ENCODE data around the gene RAF1. TPM values are rescaled to one million over a fixed set of nuclear protein-coding genes. Genes with fewer than 3 reads are reported as not detected.
"Not testable (repeated sequence)": the region's sequence is repeated elsewhere in the genome, so short reads cannot be mapped to it uniquely, and the experiment has no call there.

Gene RAF1
- total and polyA plus RNA-seq, 2 donors (not counting 1 experiment from before 2014, with no cell fraction given), result 134 to 258 TPM

- Histone ChIP-seq H4K20me1 (ENCODE audit: control insufficient read depth, extremely low read depth, insufficient read depth, low read length) (no peaks in the 10 kb centered on the region), H3K9ac (ENCODE audit: insufficient read depth, low read length) (no peak overlapping the region), H3K79me2 (ENCODE audit: control insufficient read depth, insufficient read depth, low read length) (no peaks in the 10 kb centered on the region), H3K36me3 (ENCODE audit: control insufficient read depth, insufficient read depth, low read length) (no peaks in the 10 kb centered on the region), H3K4me2 (ENCODE audit: extremely low read depth, insufficient read depth, low read length) (no peak overlapping the region), H3K27ac (ENCODE audit: insufficient read depth, low read length) (no peak overlapping the region), H3K4me1 (ENCODE audit: control insufficient read depth, extremely low read depth, insufficient read depth, low read length) (no peaks in the 10 kb centered on the region), H2AFZ (ENCODE audit: low read length) (no peak overlapping the region), H3K4me3 (replicated peaks in 1 of 4; ENCODE audit: control extremely low read depth in 1 of 4, insufficient read depth in 1 of 4, low read depth in 3 of 4, low read length in 4 of 4) (no peak overlapping the region), H3K9me3 (ENCODE audit: control insufficient read depth, insufficient read depth, low read depth, low read length) (no peaks in the 10 kb centered on the region), H3K27me3 (ENCODE audit: control insufficient read depth, insufficient read depth, low read length) (no peaks in the 10 kb centered on the region)
- TF ChIP-seq EZH2 (IDR thresholded peaks at IDR 0.05; ENCODE audit: low read length, missing control alignments) (no peak), CTCF (conservative IDR thresholded peaks at IDR 0.05 in 1 of 2, IDR thresholded peaks at IDR 0.05 in 1 of 2; ENCODE audit: low read depth in 1 of 2, low read length in 2 of 2) (no peak)
- no peak for DNase-seq (ENCODE audit: low read depth in 2 of 2)
These were observed 113.8 kb downstream of the RAF1 start for GRCh38 chr3:12549971-12550760.

- no peak within 1 kb of the TSS for H3K9ac ChIP-seq (ENCODE audit: insufficient read depth, low read length)
- no peaks in the 10 kb centered on the region for H3K36me3 ChIP-seq (ENCODE audit: control insufficient read depth, insufficient read depth, low read length)
- no peak within 1 kb of the TSS for H3K27ac ChIP-seq (ENCODE audit: insufficient read depth, low read length)
- TF ChIP-seq EZH2 (IDR thresholded peaks at IDR 0.05; ENCODE audit: low read length, missing control alignments) (no peak), CTCF (conservative IDR thresholded peaks at IDR 0.05 in 1 of 2, IDR thresholded peaks at IDR 0.05 in 1 of 2; ENCODE audit: low read depth in 1 of 2, low read length in 2 of 2) (no peak)
- H4K20me1 ChIP-seq (ENCODE audit: control insufficient read depth, extremely low read depth, insufficient read depth, low read length), result no peaks in the 10 kb centered on the region
- H3K27me3 ChIP-seq (ENCODE audit: control insufficient read depth, insufficient read depth, low read length), result no peaks in the 10 kb centered on the region
- H3K79me2 ChIP-seq (ENCODE audit: control insufficient read depth, insufficient read depth, low read length), result no peaks in the 10 kb centered on the region
- H3K4me2 ChIP-seq (ENCODE audit: extremely low read depth, insufficient read depth, low read length), result no peak within 1 kb of the TSS
- H3K4me3 ChIP-seq (replicated peaks in 1 of 4; ENCODE audit: control extremely low read depth in 1 of 4, insufficient read depth in 1 of 4, low read depth in 3 of 4, low read length in 4 of 4), result no peak within 1 kb of the TSS
- no peaks in the 10 kb centered on the region for H3K4me1 ChIP-seq (ENCODE audit: control insufficient read depth, extremely low read depth, insufficient read depth, low read length)
- H3K9me3 ChIP-seq (ENCODE audit: control insufficient read depth, insufficient read depth, low read depth, low read length), result no peaks in the 10 kb centered on the region
- H2AFZ ChIP-seq (ENCODE audit: low read length), result no peak within 1 kb of the TSS
- no peak for DNase-seq (ENCODE audit: low read depth in 2 of 2)
These were observed 118.5 kb downstream of the RAF1 start, which contains the start of gene MKRN2OS for GRCh38 chr3:12545473-12545791. Gene MKRN2OS, minus strand, starts transcription at chr3:12545499. Its CDS starts 35 bp downstream, at chr3:12545464.

- TF ChIP-seq CTCF (conservative IDR thresholded peaks at IDR 0.05 in 1 of 2, IDR thresholded peaks at IDR 0.05 in 1 of 2; ENCODE audit: low read depth in 1 of 2, low read length in 2 of 2) (no peak), EZH2 (IDR thresholded peaks at IDR 0.05; ENCODE audit: low read length, missing control alignments) (no peak)
- Histone ChIP-seq H3K79me2 (ENCODE audit: control insufficient read depth, insufficient read depth, low read length) (no peaks in the 10 kb centered on the region), H3K9me3 (ENCODE audit: control insufficient read depth, insufficient read depth, low read depth, low read length) (no peaks in the 10 kb centered on the region), H4K20me1 (ENCODE audit: control insufficient read depth, extremely low read depth, insufficient read depth, low read length) (no peaks in the 10 kb centered on the region), H2AFZ (ENCODE audit: low read length) (no peak overlapping the region), H3K9ac (ENCODE audit: insufficient read depth, low read length) (no peak overlapping the region), H3K4me1 (ENCODE audit: control insufficient read depth, extremely low read depth, insufficient read depth, low read length) (no peaks in the 10 kb centered on the region), H3K4me2 (ENCODE audit: extremely low read depth, insufficient read depth, low read length) (no peak overlapping the region), H3K4me3 (replicated peaks in 1 of 4; ENCODE audit: control extremely low read depth in 1 of 4, insufficient read depth in 1 of 4, low read depth in 3 of 4, low read length in 4 of 4) (no peak overlapping the region), H3K27me3 (ENCODE audit: control insufficient read depth, insufficient read depth, low read length) (no peaks in the 10 kb centered on the region), H3K27ac (ENCODE audit: insufficient read depth, low read length) (no peak overlapping the region), H3K36me3 (ENCODE audit: control insufficient read depth, insufficient read depth, low read length) (no peaks in the 10 kb centered on the region)
- DNase-seq (ENCODE audit: low read depth in 2 of 2), result no peak
These were observed 119.1 kb downstream of the RAF1 start for GRCh38 chr3:12544652-12545472.

GRCh38 chr3:12543497-12543896, 120.4 kb downstream of the RAF1 start:
- not testable (repeated sequence) for H4K20me1 ChIP-seq (ENCODE audit: control insufficient read depth, extremely low read depth, insufficient read depth, low read length); H3K4me2 ChIP-seq (ENCODE audit: extremely low read depth, insufficient read depth, low read length); H3K4me1 ChIP-seq (ENCODE audit: control insufficient read depth, extremely low read depth, insufficient read depth, low read length); DNase-seq (ENCODE audit: low read depth in 2 of 2); H3K4me3 ChIP-seq (replicated peaks in 1 of 4; ENCODE audit: control extremely low read depth in 1 of 4, insufficient read depth in 1 of 4, low read depth in 3 of 4, low read length in 4 of 4); H2AFZ ChIP-seq (ENCODE audit: low read length); H3K9me3 ChIP-seq (ENCODE audit: control insufficient read depth, insufficient read depth, low read depth, low read length); H3K27ac ChIP-seq (ENCODE audit: insufficient read depth, low read length); H3K9ac ChIP-seq (ENCODE audit: insufficient read depth, low read length); H3K27me3 ChIP-seq (ENCODE audit: control insufficient read depth, insufficient read depth, low read length); H3K36me3 ChIP-seq (ENCODE audit: control insufficient read depth, insufficient read depth, low read length); H3K79me2 ChIP-seq (ENCODE audit: control insufficient read depth, insufficient read depth, low read length)

All from fibroblast of lung (primary cell).